ENCODE data around the gene ZNF649. TPM values are rescaled to one million over a fixed set of nuclear protein-coding genes. Genes with fewer than 3 reads are reported as not detected.

The ZNF649 gene
- total and polyA plus RNA-seq, 10 of the 15 experiments (the other 5 are each of a cell fraction or from before 2014, with no cell fraction given) = 0.87 to 9.7 (median 4.7) TPM

DNA sequence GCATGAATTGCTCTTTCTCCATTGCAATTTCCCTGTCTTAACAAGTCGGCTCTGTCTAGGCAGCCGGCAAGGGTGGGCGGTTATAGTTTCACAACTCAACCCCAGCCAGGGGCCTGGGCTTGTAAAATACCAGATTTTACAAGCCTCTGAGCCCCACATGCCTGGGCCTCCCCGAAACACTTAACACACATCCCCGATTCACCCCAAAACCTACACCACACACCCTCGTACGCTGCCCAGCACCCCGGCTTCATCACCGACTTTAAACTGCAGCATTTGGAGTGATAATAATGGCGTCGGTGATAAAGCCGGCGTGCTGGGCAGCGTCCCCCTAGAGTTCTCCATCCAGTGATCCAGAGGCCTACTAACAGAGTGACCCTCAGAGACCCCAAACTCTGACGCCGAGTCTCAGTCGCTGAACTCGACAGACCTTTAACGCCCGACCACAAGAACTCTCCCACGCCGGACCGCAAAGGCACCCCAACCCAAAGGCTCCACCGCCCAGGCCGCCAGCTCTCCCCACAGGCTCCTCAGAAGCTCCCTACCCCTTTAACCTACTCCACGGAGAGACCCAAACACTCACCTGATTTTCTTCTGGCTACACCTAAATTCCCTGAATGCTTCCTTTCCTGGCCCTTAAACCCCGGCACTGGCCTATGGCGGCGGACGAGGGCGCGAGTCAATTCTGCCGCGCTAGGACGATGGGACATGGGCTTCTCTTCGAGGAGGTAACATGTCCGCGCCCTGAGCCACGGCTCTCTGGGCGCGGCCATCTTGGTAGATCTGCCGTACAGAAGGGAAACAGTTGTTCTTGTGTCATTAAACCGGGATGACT is at the start of gene ZNF649 (continued):
- TF ChIP-seq, protein P1, sequence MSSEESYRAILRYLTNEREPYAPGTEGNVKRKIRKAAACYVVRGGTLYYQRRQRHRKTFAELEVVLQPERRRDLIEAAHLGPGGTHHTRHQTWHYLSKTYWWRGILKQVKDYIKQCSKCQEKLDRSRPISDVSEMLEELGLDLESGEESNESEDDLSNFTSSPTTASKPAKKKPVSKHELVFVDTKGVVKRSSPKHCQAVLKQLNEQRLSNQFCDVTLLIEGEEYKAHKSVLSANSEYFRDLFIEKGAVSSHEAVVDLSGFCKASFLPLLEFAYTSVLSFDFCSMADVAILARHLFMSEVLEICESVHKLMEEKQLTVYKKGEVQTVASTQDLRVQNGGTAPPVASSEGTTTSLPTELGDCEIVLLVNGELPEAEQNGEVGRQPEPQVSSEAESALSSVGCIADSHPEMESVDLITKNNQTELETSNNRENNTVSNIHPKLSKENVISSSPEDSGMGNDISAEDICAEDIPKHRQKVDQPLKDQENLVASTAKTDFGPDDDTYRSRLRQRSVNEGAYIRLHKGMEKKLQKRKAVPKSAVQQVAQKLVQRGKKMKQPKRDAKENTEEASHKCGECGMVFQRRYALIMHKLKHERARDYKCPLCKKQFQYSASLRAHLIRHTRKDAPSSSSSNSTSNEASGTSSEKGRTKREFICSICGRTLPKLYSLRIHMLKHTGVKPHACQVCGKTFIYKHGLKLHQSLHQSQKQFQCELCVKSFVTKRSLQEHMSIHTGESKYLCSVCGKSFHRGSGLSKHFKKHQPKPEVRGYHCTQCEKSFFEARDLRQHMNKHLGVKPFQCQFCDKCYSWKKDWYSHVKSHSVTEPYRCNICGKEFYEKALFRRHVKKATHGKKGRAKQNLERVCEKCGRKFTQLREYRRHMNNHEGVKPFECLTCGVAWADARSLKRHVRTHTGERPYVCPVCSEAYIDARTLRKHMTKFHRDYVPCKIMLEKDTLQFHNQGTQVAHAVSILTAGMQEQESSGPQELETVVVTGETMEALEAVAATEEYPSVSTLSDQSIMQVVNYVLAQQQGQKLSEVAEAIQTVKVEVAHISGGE (CRISPR knock-in tag; IDR thresholded peaks at IDR 0.05) = no peak
- no peak for TF ChIP-seq RELA (IDR thresholded peaks at IDR 0.05; ENCODE audit: borderline replicate concordance, partially characterized antibody)
- TF ChIP-seq ZNF24 (IDR thresholded peaks at IDR 0.05) = no peak
- TF ChIP-seq ETV6 (conservative IDR thresholded peaks at IDR 0.05 in 1 of 2, IDR thresholded peaks at IDR 0.05 in 1 of 2; ENCODE audit: borderline replicate concordance in 1 of 2, low read depth in 1 of 2) = no peak
- TF ChIP-seq NFXL1 (IDR thresholded peaks at IDR 0.05; ENCODE audit: borderline replicate concordance) = no peak
- TF ChIP-seq MTA3 (IDR thresholded peaks at IDR 0.05; ENCODE audit: borderline replicate concordance, low read length) = no peak
- TF ChIP-seq YBX1 (IDR thresholded peaks at IDR 0.05) = no peak
- no peak for TF ChIP-seq RB1 (IDR thresholded peaks at IDR 0.05; ENCODE audit: borderline replicate concordance)
- TF ChIP-seq GABPA (IDR thresholded peaks at IDR 0.05; ENCODE audit: low read depth) = no peak
- TF ChIP-seq ZBED1 (IDR thresholded peaks at IDR 0.05; ENCODE audit: borderline replicate concordance) = no peak
- TF ChIP-seq, protein P2, sequence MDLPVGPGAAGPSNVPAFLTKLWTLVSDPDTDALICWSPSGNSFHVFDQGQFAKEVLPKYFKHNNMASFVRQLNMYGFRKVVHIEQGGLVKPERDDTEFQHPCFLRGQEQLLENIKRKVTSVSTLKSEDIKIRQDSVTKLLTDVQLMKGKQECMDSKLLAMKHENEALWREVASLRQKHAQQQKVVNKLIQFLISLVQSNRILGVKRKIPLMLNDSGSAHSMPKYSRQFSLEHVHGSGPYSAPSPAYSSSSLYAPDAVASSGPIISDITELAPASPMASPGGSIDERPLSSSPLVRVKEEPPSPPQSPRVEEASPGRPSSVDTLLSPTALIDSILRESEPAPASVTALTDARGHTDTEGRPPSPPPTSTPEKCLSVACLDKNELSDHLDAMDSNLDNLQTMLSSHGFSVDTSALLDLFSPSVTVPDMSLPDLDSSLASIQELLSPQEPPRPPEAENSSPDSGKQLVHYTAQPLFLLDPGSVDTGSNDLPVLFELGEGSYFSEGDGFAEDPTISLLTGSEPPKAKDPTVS (IDR thresholded peaks at IDR 0.05; ENCODE audit: low read depth, low read length) = no peak
- TF ChIP-seq, protein P3, sequence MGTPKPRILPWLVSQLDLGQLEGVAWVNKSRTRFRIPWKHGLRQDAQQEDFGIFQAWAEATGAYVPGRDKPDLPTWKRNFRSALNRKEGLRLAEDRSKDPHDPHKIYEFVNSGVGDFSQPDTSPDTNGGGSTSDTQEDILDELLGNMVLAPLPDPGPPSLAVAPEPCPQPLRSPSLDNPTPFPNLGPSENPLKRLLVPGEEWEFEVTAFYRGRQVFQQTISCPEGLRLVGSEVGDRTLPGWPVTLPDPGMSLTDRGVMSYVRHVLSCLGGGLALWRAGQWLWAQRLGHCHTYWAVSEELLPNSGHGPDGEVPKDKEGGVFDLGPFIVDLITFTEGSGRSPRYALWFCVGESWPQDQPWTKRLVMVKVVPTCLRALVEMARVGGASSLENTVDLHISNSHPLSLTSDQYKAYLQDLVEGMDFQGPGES (IDR thresholded peaks at IDR 0.05) = no peak
- TF ChIP-seq, protein P4, sequence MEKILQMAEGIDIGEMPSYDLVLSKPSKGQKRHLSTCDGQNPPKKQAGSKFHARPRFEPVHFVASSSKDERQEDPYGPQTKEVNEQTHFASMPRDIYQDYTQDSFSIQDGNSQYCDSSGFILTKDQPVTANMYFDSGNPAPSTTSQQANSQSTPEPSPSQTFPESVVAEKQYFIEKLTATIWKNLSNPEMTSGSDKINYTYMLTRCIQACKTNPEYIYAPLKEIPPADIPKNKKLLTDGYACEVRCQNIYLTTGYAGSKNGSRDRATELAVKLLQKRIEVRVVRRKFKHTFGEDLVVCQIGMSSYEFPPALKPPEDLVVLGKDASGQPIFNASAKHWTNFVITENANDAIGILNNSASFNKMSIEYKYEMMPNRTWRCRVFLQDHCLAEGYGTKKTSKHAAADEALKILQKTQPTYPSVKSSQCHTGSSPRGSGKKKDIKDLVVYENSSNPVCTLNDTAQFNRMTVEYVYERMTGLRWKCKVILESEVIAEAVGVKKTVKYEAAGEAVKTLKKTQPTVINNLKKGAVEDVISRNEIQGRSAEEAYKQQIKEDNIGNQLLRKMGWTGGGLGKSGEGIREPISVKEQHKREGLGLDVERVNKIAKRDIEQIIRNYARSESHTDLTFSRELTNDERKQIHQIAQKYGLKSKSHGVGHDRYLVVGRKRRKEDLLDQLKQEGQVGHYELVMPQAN (conservative IDR thresholded peaks at IDR 0.05) = no peak; the same call in 1 of the 2 replicates
- no peak for TF ChIP-seq POU2F2 (IDR thresholded peaks at IDR 0.05; ENCODE audit: borderline replicate concordance, low read depth, low read length)
- no peak for TF ChIP-seq BACH1 (IDR thresholded peaks at IDR 0.05; ENCODE audit: borderline replicate concordance)
- no peak for TF ChIP-seq EP300 (IDR thresholded peaks at IDR 0.05; ENCODE audit: borderline replicate concordance in 1 of 2, control insufficient read depth in 1 of 2, low read depth in 2 of 2, low read length in 2 of 2)
- TF ChIP-seq KDM1A (IDR thresholded peaks at IDR 0.05; ENCODE audit: borderline replicate concordance) = no peak
- TF ChIP-seq, protein P5, sequence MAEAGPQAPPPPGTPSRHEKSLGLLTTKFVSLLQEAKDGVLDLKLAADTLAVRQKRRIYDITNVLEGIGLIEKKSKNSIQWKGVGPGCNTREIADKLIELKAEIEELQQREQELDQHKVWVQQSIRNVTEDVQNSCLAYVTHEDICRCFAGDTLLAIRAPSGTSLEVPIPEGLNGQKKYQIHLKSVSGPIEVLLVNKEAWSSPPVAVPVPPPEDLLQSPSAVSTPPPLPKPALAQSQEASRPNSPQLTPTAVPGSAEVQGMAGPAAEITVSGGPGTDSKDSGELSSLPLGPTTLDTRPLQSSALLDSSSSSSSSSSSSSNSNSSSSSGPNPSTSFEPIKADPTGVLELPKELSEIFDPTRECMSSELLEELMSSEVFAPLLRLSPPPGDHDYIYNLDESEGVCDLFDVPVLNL (IDR thresholded peaks at IDR 0.05; ENCODE audit: low read depth, low read length) = peak; percentile 70
- no peak for TF ChIP-seq TCF12 (IDR thresholded peaks at IDR 0.05; ENCODE audit: low read depth, low read length)
- TF ChIP-seq SMAD1 (IDR thresholded peaks at IDR 0.05; ENCODE audit: low read depth, partially characterized antibody) = no peak
